PC-9 (cell line): ENCODE results near the gene FSHB. TPM values are rescaled to one million over a fixed set of nuclear protein-coding genes. Genes with fewer than 3 reads are reported as not detected.

Experiments used
- BruUV-seq: library from RNA; stranded (reverse); fragments of 400-500 nt; replicated peaks from 2 replicates; lab custom pipeline; 2021; lab: Mats Ljungman, UMichigan
- CTCF ChIA-PET: fragments of 300-600 bp; sonication (Branson Sonifier 250); formaldehyde crosslinking; loops from one replicate; lab custom pipeline; 2022; ENCODE audit warnings: antibody characterized with exemption; lab: Charles Lee
- POLR2A ChIA-PET: fragments of 300-600 bp; sonication (Branson Sonifier 250); formaldehyde crosslinking; loops from one replicate; lab custom pipeline; 2022; ENCODE audit warnings: antibody characterized with exemption; ENCODE audit not compliant: unreplicated experiment; lab: Charles Lee
- DNase-seq, 2 experiments: peaks; one replicate each; pipeline versions ENCODE4 v3.0.0 to v3.0.0-alpha.2; 2015 to 2022; ENCODE audit warnings: mixed read lengths in 1 of 2
- H2AFZ ChIP-seq: fragments of 200-600 bp; sonication (generic); 2 replicates; pipeline ENCODE4 v1.8.1; 2017; ENCODE audit warnings: antibody characterized with exemption
- H3F3A ChIP-seq: fragments of 200-600 bp; sonication (generic); 2 replicates; pipeline ENCODE4 v1.8.1; 2017; ENCODE audit warnings: antibody characterized with exemption, mild to moderate bottlenecking, low read depth; ENCODE audit not compliant: insufficient read depth
- H3K27ac ChIP-seq: fragments of 200-600 bp; sonication (generic); 2 replicates; pipeline ENCODE4 v1.6.1; 2016; ENCODE audit warnings: mixed run types
- H3K27me3 ChIP-seq: fragments of 200-600 bp; sonication (generic); 2 replicates; pipeline ENCODE4 v1.6.1; 2016; ENCODE audit warnings: low read depth, mixed run types; ENCODE audit not compliant: insufficient read depth
- H3K36me3 ChIP-seq: fragments of 200-600 bp; sonication (generic); 2 replicates; pipeline ENCODE4 v1.6.1; 2016; ENCODE audit warnings: low read depth, mixed run types
- H3K4me1 ChIP-seq: fragments of 200-600 bp; sonication (generic); replicated peaks from 2 replicates; pipeline ENCODE4 v1.6.1; 2016; ENCODE audit warnings: mixed run types; ENCODE audit not compliant: insufficient read depth
- H3K4me2 ChIP-seq: fragments of 200-600 bp; sonication (generic); 2 replicates; pipeline ENCODE4 v1.6.1; 2017; ENCODE audit warnings: mixed run types
- H3K4me3 ChIP-seq: fragments of 200-600 bp; sonication (generic); 2 replicates; pipeline ENCODE4 v1.6.1; 2016; ENCODE audit warnings: mixed run types
- H3K79me2 ChIP-seq: fragments of 200-600 bp; sonication (generic); 2 replicates; pipeline ENCODE4 v1.6.1; 2017; ENCODE audit warnings: low read depth, mixed run types
- H3K9me2 ChIP-seq: fragments of 200-600 bp; sonication (generic); 2 replicates; pipeline ENCODE4 v1.8.1; 2017; ENCODE audit warnings: mild to moderate bottlenecking; ENCODE audit not compliant: insufficient read depth
- H3K9me3 ChIP-seq: fragments of 200-600 bp; sonication (generic); 2 replicates; pipeline ENCODE4 v1.8.1; 2016; ENCODE audit warnings: low read depth; ENCODE audit not compliant: insufficient read depth
- H4K20me1 ChIP-seq: fragments of 200-600 bp; sonication (generic); 2 replicates; pipeline ENCODE4 v1.8.1; 2017; ENCODE audit not compliant: insufficient read depth
- CTCF ChIP-seq: fragments of 200-600 bp; sonication (generic); conservative IDR thresholded peaks from 2 replicates; pipeline ENCODE4 v1.6.1; 2017; ENCODE audit warnings: mixed run types, antibody characterized with exemption, mild to moderate bottlenecking, moderate library complexity
- EZH2 ChIP-seq: fragments of 200-600 bp; sonication (generic); IDR thresholded peaks from 2 replicates; pipeline ENCODE4 v1.8.0; 2017; ENCODE audit warnings: antibody characterized with exemption, low read depth
- intact Hi-C: fragments of 100-400 bp; cut with micrococcal nuclease; formaldehyde crosslinking; loops from one replicate; pipeline ENCODE4 v1.10.0; 2022; ENCODE audit not compliant: unreplicated experiment
- total RNA-seq: library from RNA; stranded (reverse); gene quantifications from 2 replicates; pipeline ENCODE4 v1.2.3, GENCODE V29; 2021

Gene FSHB
- total RNA-seq, 1 experiment from 2014 or later, result not detected

GRCh38 chr11:30257058-30257457 is 26.2 kb downstream of the FSHB start:
- ChIA-PET POLR2A (interaction anchor here (0.6 kb wide), 1 partner anchor 21 kb away, joined by 3 read pairs; no protein-coding TSS in a partner anchor), CTCF (no interaction called here)
- H3K4me3 ChIP-seq, result no peak overlapping the region

DNA sequence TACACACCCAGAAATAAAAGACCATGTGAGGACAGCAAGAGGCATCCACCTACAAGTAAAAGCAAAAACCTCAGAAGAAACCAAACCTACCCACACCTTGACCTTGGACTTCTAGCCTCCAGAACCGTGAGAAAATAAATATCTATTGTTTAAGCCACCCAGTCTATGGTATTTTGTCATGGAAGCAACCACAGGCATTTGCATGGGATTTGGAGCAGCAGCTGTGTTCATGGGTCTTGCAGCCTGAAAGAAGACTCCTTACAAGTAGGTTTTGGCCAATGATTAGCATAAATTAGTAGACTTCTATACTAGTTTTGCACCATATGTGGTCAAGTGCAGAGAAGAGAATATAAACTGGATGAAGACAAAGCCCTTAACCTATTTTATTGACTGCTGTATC is 27.9 kb downstream of the FSHB start:
- intact Hi-C loops, result no loop called here
- no peak for DNase-seq
- H3K9me2 ChIP-seq, result no peaks in the 10 kb centered on the region
- ChIA-PET POLR2A (no interaction called here), CTCF (no interaction called here)
- no peaks in the 10 kb centered on the region for H3K79me2 ChIP-seq
- no peak overlapping the region for H2AFZ ChIP-seq
- H3K27me3 ChIP-seq, result no peaks in the 10 kb centered on the region
- no peaks in the 10 kb centered on the region for H4K20me1 ChIP-seq
- no peak overlapping the region for H3K4me2 ChIP-seq
- no peak for TF ChIP-seq EZH2
- no peak for TF ChIP-seq CTCF
- H3K4me1 ChIP-seq, result no peaks in the 10 kb centered on the region
- no peak overlapping the region for H3K4me3 ChIP-seq
- no peaks in the 10 kb centered on the region for H3K36me3 ChIP-seq
- H3F3A ChIP-seq, result no peaks in the 10 kb centered on the region
- H3K27ac ChIP-seq, result no peak overlapping the region
- no TSS peak for BruUV-seq
- no peaks in the 10 kb centered on the region for H3K9me3 ChIP-seq

More at GRCh38 chr11:30257058-30257457, 26.2 kb downstream of the FSHB start:
- Histone ChIP-seq H3K9me2 (no peaks in the 10 kb centered on the region), H3K27me3 (0 out of 2 replicates have a peak, but pooled peaks cover 6% of the 10 kb centered on the region), H3K36me3 (no peaks in the 10 kb centered on the region), H3K27ac (no peak overlapping the region), H3K4me2 (no peak overlapping the region), H2AFZ (no peak overlapping the region), H3F3A (no peaks in the 10 kb centered on the region), H3K9me3 (no peaks in the 10 kb centered on the region), H3K4me1 (no peaks in the 10 kb centered on the region), H4K20me1 (no peaks in the 10 kb centered on the region), H3K79me2 (no peaks in the 10 kb centered on the region)
- DNase-seq, result no peak
- intact Hi-C loops, result no loop called here
- BruUV-seq, result no TSS peak
- TF ChIP-seq EZH2 (no peak), CTCF (no peak)

- Histone ChIP-seq H3K4me2 (no peak overlapping the region), H3K9me3 (no peaks in the 10 kb centered on the region), H3K4me1 (no peaks in the 10 kb centered on the region), H3K27ac (no peak overlapping the region), H3F3A (no peaks in the 10 kb centered on the region), H3K27me3 (no peaks in the 10 kb centered on the region), H3K9me2 (no peaks in the 10 kb centered on the region), H3K36me3 (no peaks in the 10 kb centered on the region), H3K79me2 (no peaks in the 10 kb centered on the region), H2AFZ (no peak overlapping the region), H3K4me3 (no peak overlapping the region), H4K20me1 (no peaks in the 10 kb centered on the region)
- BruUV-seq, result no TSS peak
- intact Hi-C loops, result no loop called here
- ChIA-PET CTCF (no interaction called here), POLR2A (no interaction called here)
- TF ChIP-seq EZH2 (no peak), CTCF (no peak)
- no peak for DNase-seq
These were observed 30.0 kb downstream of the FSHB start for GRCh38 chr11:30260813-30261212.
